Measurements from ENCODE around the gene UBAC1. TPM values are rescaled to one million over a fixed set of nuclear protein-coding genes. Genes with fewer than 3 reads are reported as not detected.

The UBAC1 gene
- polyA plus RNA-seq, 4 donors = 28.4 to 38.1 (median 34.6) TPM

GRCh38 chr9:135994501-135995192 lies 33.5 kb upstream of the UBAC1 start:
- DNase-seq (ENCODE audit: low read depth in 4 of 4, low spot score in 2 of 4) = no peak

- no peak for DNase-seq (ENCODE audit: low read depth in 4 of 4, low spot score in 2 of 4)
These were observed 32.8 kb upstream of the UBAC1 start for GRCh38 chr9:135993765-135994500.

GRCh38 chr9:135993409-135993742 lies 32.2 kb upstream of the UBAC1 start:
- DNase-seq (ENCODE audit: low read depth in 4 of 4, low spot score in 2 of 4) = no peak

- peak in 3 of 4 donors; percentile 66 to 82 (median 76) for DNase-seq (ENCODE audit: low read depth in 4 of 4, low spot score in 2 of 4)
These were observed 31.6 kb upstream of the UBAC1 start for GRCh38 chr9:135992486-135993408.

DNA sequence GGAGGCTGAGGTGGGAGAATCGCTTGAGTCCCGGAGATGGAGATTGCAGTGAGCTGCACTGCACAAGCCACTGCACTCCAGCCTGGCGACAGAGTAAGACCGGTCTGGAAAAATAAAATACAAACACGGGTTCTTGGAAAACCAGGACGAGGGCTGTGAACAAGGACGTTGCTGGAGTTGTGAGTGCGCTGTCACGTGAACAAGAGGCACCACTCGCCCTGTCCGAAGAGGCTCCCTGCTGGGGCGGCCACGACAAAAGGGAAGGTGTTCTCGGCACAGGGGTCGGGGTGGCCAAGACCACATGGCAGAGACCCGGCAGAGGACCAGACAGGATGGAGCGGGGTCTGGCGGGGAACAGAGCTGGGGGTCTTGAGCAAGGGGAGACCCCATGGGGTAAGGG lies 30.6 kb upstream of the UBAC1 start:
- no peak for DNase-seq (ENCODE audit: low read depth in 4 of 4, low spot score in 2 of 4)

DNA sequence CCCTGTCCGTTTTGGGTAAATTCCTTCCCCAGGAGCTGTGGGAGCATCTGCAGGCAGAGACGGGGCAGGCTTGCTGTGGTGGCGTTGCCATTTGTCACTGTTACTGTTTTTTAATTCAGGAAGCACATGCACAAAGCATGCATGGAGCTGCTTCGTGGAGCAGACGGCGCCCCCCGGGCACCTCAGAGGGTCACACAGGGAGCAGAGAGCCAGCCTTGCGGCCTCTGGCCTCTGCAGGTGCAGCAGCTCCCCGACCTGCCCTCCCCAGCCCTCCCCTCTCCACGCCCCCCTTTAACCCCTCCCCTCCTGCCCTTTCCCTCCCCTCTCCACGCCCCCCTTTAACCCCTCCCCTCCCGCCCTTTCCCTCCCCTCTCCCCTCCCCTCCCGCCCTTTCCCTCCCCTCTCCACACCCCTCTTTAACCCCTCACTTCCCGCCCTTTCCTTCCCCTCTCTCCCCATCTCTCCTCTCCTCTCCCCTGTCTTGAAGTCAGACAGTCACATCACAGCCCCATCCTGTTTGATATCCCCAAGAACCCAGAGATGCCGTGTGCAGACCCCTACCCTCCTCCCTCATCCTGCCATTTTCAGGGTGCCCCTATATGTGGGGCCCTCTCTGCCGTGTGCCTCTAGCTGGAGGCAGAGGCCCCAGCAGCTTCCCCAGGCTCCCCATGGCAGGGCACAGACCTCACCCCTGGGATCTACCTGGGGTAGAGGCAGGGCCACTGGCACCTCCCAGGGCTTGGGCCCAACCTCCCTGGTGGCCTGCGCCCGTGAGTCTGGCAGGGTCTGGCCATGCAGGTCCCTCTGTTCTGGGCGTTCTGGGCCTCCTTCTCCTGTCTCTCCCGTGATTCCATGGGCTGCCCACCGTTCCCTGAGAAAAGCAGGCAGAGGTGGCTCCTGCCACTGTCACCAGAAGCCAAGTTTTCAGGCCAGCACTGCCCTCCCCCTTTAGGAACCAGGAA lies 29.6 kb upstream of the UBAC1 start:
- DNase-seq (ENCODE audit: low read depth in 4 of 4, low spot score in 2 of 4) = no peak

- no peak for DNase-seq (ENCODE audit: low read depth in 4 of 4, low spot score in 2 of 4)
These were observed 28.7 kb upstream of the UBAC1 start for GRCh38 chr9:135989722-135990467.

DNA sequence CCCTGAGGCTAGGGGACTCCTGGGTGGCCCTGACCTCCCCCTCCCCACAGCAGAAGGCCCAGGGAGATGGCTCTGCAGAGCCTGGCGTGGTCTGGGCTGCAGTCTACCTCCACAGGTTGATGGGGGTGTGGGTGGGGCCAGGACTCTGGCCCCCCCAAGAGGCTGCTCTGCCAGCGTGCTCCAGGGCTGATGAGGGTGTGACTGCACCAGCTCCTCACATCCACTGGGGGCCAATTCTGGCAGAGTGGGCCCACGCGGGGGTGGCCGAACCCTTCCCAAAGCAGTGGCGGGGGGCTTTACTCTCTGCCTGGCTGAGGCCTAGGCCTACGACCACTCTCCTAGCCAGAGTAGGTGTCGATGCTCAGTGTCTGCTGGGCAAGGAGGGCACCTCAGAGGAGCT lies 28.0 kb upstream of the UBAC1 start:
- no peak for DNase-seq (ENCODE audit: low read depth in 4 of 4, low spot score in 2 of 4)

DNA sequence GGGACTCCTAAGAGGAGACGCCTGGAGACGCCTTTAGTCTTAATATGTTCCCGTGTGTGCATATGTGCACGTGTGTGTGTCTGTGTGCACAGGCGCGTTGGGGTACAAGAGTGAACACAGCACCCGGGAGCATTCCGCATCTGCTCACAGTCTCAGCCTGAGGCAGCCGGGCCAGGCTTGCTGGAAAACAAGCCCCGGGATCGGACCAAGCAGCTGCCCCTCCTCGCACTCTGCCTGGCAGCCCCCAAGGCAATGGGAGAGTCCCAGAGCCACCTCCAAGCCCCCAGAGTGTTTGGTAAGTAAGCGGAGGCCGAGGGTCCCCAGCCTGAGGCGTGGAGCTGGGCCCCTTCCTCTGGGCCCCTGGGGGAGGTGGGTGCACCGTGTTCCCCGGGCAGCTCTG lies 27.3 kb upstream of the UBAC1 start:
- no peak for DNase-seq (ENCODE audit: low read depth in 4 of 4, low spot score in 2 of 4)

- no peak for DNase-seq (ENCODE audit: low read depth in 4 of 4, low spot score in 2 of 4)
These were observed 26.7 kb upstream of the UBAC1 start for GRCh38 chr9:135987838-135988404.

DNA sequence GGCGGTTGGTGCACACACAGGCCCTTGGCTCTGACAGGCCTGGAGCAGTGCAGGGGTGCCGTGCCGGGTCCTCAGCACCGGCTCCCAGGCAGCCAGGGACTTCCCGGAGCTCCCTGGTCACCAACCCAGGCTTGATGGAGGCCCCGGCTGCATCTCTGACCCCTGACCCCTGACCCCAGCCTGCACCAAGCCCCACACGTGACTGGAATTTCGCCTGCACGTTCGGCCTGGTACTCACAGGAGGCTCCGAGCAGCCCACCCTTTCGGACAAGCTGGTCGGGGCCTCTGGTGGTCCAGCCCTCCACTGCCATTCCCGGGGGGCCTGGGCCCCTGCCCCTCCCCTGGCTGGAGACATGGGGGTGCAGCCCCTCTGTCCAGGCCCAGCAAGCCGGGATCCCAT lies 25.4 kb upstream of the UBAC1 start:
- DNase-seq (ENCODE audit: low read depth in 4 of 4, low spot score in 2 of 4) = no peak

DNA sequence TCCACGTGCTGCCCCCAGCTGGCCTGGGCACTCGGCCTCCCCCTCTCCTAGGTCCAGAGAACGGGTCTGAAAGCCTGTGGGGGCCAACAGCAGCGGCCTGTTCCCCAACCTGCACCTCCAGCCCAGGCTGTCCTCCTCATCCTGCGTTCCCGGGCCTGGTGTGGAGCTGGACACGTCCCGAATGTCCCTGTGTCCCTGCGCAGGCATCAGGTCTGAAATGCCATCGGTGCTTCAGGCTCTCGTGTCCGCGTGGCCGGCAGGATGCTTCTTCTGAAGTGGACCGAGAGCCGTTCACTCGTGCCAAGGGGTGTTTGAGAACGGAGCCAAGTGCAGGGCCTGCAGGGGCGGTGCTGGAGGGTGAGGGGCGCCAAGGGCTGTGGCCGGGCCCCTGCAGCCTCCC lies 24.7 kb upstream of the UBAC1 start:
- DNase-seq (ENCODE audit: low read depth in 4 of 4, low spot score in 2 of 4) = no peak

- no peak for DNase-seq (ENCODE audit: low read depth in 4 of 4, low spot score in 2 of 4)
These were observed 24.2 kb upstream of the UBAC1 start for GRCh38 chr9:135985459-135985774.

GRCh38 chr9:135984072-135984710 lies 23.0 kb upstream of the UBAC1 start:
- no peak for DNase-seq (ENCODE audit: low read depth in 4 of 4, low spot score in 2 of 4)

DNA sequence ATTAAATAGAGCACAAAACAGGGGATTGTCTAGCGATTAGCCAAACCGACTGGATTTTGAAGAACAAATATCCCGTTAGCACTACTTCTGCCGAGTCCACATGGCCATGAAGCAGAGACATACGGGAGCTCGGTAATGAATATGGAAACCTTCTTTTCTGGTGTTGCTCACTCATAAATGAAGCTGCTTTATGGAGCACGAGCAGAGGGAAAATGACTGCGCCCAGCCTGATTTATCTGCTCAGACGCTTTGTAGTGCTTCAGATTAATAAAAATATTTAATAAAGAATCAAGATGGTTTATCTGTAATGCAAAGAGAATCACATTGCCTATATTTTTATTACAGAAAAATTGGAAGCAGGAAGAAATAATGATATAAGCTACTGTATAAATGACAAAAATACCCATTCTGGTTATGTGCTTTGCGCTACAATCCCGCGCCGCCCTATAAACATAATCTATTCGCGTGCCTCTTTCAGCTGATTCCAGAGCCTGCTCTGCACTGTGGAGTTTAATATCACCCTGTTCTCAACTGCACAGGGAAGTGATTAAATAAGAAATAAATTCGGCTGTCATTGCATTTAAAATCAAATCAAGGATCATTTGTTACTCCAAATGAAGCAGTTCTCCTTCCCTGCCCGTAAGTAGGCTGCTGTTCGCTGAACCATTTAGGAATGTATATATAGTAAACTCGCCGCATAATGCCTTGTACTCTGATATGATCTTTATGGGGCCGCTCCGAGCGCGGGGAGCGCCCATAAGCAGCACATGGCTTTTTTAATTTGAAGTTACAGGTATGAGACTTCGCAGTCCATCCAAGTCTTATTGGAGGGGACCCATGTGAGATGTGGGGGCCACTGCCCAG lies 22.3 kb upstream of the UBAC1 start:
- DNase-seq (ENCODE audit: low read depth in 4 of 4, low spot score in 2 of 4) = no peak

GRCh38 chr9:135982499-135983207 lies 21.5 kb upstream of the UBAC1 start:
- no peak for DNase-seq (ENCODE audit: low read depth in 4 of 4, low spot score in 2 of 4)

DNA sequence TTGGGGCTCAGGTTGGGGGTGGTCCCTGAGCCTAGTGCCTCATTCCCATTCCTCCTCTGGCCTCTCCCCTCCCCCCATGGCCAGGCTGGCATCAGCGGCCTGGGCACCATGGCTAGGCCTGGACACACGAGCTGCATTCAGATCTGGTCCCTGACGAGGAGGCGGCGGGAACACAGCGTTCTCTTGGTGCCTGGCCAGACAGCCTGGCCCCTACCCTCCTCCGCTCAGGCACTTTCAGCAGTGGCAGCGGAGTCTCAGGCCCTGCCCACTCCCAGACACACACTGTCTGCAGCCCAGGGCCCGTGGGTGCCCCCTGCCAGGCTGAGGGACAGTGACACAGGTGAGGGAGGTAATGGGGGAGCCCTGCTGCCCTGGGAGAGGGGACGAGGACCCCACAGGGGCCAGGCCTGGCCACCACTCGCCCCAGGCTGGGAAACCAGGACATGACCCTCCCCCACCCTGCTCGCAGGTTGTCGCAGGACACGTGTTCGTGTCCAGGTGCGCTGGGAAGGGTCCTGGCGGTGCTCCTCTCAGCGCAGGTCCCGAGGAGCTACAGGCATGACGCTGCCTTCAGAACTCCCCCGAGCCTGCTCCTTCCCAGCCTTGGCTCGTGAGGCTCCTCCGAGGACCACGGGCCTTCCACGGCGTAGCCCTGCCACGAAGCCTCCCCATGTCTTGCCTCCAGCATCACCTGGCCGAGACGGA lies 19.9 kb upstream of the UBAC1 start:
- DNase-seq (ENCODE audit: low read depth in 4 of 4, low spot score in 2 of 4) = no peak
